ENCODE data around the gene SARM1. TPM values are rescaled to one million over a fixed set of nuclear protein-coding genes. Genes with fewer than 3 reads are reported as not detected.
"Not testable (repeated sequence)": the region's sequence is repeated elsewhere in the genome, so short reads cannot be mapped to it uniquely, and the experiment has no call there.

The SARM1 gene
- total RNA-seq (2014; rRNA removed; shearing (Covaris generic)), result 20.2 and 23.2 TPM in 2 replicates

DNA sequence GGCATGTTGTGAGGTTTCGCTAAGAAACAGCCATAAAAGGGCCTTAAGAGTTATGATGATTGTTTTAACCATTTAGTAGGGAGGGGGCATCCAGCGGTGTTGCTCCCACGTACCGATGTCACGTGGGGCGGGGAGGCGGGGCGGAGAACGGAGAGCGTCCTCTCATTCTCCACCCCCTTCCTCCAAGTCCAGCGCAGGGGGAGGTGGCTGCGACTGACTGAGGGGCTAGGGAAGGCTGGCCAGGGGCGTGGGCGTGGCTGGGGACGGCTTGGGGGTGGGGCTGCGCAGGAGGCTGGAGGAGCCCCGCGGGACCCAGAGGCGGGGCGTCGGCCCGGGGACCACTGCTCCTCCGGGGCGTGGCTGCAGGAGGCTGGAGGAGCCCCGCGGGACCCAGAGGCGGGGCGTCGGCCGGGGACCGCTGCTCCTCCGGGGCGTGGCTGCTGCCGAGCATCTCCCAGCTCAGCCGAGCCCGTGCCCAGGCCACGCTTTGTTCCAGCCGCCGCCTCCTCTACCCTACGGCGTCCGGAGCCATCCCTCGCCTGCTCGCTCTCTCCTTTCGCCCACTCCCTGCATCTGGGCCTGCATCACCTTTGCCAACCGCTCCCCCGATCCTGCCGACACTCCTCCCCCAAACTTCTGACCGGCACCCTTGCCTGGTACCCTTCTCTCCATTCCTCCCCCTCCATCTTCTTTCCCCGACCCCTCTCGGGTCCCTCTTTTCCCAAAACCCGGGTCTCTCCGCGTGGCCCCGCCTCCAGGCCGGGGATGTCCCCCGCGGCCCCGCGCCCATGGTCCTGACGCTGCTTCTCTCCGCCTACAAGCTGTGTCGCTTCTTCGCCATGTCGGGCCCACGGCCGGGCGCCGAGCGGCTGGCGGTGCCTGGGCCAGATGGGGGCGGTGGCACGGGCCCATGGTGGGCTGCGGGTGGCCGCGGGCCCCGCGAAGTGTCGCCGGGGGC is at the start of gene SARM1:
Gene SARM1 (plus strand): TSS at position 450 of the 958 bp plus-strand sequence. CDS start 339 bp downstream, at position 789.
- peak; percentile 83 for DNase-seq (ENCODE audit: low spot score)

DNA sequence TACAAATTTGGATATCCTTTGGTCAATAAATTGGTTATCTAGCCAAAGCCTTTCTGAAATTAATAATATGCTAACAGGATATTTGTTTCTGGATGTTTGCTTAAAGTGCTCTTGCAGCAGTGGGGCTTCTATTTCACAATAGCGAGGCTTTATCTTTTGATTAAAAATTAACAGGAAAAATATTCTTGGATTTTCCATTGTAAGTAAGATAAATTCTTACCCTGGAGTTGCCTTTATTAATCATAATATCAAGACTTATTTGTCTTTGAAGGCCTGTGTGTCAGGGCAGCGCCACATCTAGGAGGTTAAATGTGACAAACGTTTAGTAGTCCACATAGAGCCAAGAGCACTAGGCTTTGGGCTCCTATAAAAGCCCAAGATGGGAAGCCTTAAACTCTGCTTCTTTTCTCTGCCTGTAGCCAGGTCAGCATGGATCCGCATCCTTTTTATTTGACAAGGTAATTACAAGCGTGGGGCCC is 47.2 kb upstream of the SARM1 start:
- DNase-seq (ENCODE audit: low spot score), result no peak

DNA sequence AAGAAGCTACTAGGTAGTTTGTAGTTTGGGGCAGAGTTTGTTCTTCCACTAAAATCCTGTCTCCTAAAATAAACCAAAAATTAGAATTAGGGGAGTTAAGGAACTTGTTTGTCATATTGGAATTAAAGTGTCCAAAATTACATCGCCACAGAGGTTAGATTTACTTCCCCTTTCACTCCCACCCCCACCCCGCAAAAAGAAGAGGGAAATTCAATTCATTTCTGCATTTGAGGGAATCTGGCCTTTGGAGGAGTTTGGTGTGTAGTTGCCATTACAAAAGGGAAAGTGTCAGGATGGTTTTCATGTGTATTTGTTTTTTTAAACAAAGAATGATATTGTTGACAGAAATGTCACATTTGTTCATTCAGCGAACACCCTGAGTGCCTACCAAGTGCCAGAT is 46.7 kb upstream of the SARM1 start:
- DNase-seq (ENCODE audit: low spot score), result no peak

DNA sequence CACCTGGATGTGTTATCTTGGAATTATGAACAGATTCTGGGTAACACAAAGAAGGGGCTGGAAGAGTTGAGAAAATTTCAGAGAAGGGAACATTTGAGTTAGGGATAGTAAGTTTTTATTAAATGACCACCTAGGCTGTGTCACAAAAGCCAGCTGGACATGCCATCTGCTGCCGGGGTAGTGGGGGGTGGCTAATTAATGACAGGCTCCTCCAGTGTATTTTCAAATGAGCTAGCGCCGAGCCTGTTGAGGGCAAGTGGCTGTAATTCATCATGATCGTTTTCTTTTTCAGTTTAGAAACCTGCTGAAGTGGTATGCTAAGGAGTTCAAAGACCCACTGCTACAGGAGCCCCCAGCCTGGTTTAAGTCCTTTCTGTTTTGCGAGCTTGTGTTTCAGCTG is 46.3 kb upstream of the SARM1 start:
- DNase-seq (ENCODE audit: low spot score), result no peak

DNA sequence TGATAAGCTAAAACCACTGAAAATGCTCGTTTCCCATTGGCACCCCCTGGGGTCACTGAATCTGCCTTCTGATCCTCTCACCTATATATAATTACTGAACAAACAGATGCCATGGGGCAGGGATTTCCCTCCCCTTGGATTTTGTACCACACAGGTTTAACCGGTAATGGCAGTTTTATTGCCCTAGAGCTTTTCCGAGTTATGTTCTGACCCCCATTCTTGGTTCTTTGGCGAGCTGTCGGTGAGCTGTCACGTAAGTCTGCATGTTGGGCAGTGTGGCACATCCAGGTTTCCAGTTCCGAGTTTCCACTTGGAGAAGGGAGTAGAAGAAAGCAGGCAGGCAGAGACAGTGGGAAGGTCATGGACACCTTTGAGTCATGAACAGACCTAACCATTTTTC is 45.4 kb upstream of the SARM1 start:
- DNase-seq (ENCODE audit: low spot score), result no peak

DNA sequence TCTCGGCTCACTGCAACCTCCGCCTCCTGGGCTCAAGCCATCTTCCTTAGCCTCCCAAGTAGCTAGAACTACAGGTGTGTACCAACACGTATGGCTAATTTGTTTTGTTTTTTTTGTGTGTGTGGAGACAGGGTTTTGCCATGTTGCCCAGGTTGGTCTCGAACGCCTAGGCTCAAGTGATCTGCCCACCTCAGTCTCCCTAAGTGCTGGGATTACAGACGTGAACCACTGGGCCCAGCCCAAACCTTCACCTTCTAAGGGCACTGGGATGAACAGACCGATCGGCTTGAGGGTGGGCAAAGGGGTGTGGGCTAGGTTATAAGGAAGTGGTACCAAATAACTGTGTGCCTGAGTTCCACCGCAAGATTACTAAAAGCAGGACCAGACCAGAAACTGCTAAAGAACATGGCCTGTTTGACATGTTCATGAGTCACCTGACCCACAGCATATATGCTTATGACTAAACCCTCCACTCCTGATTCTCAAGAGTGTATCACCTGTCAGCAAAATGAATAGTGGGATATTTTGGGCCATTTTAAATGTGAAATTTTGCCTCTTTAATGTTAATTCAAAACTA is 44.4 kb upstream of the SARM1 start:
- no peak for DNase-seq (ENCODE audit: low spot score)

DNA sequence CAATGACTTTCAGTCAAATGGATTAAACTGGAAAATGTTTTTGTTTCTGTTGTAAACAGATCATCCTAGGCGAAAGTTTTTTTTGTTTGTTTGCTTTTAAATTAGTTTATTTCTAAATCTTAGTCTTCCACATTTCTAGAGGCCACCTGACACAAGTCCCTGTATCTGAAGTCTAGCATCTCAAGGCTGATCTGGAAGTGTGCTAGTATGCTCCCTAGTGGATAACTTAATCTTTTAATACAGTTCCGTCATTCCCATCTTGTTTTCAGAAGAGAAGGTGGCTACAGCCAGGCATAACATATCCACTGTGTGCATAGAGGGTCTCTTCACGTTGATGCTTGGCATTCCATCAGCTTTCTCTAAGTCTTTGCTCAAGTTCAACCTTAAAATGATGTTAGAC is 43.8 kb upstream of the SARM1 start:
- DNase-seq (ENCODE audit: low spot score), result no peak

DNA sequence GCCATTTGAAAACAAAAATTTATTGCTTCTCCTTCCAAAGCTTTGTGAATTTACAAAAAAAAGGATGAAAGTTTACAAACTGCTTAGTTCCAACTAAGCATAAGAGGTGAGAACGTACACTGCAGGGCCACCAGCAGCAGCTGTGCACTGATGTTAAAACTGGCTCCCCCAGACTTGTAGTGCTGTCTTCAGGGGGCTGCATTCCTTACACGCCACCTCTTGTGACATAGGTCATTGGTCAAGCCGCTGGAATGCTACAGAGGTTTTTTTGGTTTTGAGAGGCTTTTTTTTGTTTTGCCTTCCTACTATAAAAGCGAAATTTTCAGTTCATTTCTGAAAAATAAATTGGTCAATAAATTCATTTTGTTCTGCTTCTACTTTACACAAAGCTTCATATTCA is 43.2 kb upstream of the SARM1 start:
- DNase-seq (ENCODE audit: low spot score), result no peak

DNA sequence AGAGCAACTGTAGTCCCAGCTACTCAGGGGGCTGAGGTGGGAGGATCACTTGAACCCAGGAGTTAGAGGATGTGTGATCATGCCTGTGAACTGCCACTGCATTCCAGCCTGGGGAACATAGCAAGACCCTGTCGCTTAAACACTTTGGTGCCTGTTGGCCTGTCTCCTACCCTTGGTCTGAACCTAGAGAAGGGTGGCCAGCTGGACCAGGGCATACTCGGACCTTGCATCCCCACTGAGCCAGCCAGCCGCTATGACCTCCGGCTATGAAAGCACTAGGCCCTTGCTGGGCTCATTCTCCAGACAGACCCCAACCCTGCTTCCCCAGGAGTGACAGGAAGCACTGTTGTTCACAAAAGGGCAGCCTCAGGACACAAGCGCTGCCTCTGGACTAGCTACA is 40.8 kb upstream of the SARM1 start:
- no peak for DNase-seq (ENCODE audit: low spot score)

DNA sequence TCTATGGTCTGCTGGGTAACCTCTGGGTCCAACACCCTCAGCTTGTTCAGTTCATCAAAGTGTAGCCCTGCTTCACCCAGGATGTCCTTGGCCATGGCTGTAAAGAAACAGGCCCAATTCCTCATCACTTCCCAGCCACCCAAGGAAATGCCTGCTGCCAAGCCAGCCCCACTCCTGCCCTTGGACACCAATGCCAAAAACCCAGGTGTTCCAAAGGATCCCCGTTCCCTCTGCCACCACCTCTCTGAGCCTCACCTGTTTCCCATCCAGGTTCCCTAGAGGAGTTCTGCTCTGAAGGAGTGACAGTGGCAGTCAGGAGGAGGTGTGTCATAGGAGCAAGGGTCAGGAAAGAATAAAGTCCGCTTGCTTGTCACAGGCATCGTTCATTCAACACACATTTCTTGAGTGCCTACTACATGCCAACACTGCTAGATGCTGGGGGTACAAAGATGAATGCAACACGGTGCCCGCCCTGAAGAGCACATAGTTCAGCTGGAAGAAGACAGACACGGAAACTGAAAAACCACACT is 39.5 kb upstream of the SARM1 start:
- DNase-seq (ENCODE audit: low spot score), result no peak

DNA sequence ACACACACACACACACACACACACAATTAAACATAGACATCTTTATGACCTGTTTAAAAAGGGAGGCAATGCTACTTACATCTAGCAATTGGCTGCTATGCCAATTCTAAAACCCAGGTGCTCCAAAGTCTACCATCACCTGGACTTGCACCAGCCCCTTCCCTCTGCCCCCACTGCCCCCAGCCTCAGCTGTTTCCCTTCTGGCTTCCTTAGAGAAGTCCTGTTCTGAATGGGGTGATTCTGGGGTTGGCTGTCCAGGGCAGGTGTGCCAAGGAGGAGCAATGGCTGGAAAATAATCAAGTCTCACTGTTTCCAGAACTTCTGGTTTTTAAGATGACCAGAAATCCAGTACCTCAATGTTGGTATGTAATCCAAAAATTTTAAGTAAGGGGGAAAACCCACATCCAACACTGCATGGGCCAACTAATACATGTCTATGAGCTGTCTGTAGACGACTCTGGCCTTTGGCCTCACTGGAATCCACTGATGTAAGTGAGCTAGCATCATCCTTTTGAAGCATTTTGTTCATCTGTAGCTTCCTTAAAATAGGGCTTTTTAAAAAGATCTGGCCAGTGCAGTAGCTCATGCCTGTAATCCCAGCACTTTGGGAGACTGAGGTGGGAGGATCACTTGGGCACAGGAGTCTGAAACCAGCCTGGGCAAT is 38.3 kb upstream of the SARM1 start:
- no peak for DNase-seq (ENCODE audit: low spot score)

DNA sequence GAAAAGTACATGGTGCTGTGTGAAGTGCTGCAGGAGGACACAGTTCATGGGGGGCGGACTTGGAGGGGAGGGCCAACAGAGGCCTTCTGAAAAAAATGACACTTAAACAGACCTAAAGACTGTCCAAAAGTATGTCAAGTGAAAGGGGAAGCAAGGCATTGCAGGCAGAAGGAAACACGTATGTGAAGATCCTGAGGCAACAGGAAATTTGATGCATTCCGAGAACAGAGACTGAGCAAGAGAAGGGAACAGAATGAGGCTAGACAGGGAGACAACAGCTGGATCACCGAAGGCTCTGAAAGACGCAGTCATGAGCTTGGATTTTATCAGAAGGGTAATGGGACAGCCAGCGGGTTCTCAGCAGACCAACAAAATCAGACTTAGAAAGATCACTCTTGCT is 37.3 kb upstream of the SARM1 start:
- no peak for DNase-seq (ENCODE audit: low spot score)

DNA sequence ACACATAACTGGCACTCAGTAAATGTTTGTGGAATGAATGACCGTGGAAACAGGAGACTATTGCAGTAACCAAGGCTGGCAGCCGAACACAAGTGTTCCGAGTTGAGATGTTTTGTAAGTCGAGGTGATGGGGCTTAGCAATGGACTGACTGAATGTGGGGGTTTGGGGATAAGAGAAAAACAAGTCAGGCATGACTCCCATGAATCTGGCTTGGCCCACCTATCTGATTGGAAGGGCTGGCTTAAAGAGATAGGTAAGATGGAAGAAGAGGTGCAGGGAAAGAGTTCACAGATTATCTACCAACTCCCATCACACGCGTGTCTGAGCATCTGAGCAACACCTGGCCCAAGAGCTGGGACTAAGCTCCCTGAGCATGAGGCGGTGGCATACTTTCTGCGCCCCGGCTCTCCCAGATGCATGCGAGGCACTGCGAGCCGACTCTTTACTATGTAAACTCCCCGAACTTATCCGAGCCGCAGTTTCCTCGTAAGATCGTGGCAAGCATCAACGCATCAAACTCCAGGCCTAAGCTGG is 36.8 kb upstream of the SARM1 start:
- DNase-seq (ENCODE audit: low spot score), result no peak

DNA sequence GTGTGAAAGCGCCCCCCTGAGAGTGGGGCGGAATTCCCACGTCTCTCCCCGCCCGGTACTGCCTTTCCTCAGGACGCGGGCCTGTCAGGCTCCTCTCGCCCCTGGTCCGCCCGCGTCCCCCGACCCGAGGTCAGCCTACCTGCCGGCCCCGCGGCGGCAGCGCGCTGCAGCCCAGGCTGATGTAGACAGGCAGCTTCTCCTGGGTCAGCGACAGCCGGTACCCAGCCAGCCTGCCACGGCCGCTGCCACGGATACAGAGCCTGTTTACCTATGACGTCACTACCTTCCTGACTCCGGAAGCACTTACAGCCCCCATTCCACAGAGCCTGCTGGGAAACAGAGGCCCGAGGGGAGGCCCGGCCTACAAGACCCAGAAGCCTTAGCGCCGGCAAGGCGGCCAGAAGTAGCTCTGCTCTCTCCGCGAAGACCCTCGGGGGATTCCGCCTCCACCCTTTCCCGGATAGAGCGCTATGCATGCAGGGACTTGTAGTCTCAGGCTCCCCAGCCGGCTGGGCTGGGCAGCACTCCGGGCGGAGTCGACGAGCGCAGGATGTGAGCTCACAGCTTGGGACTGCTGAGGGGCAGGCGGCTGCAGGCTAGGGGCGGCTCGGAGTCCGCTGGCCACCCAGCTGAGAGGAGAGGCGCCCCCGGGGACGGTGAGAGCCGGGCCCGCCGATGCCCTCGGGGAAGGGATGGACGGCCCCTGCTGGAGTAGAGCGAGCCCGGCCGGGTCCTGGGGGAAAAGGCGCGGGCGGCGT is 36.1 kb upstream of the SARM1 start, which contains the start of the genes IFT20 and TNFAIP1:
Gene IFT20 (minus strand): TSS at position 272 of the 758 bp plus-strand sequence. CDS start 3,487 bp downstream, outside the sequence.
Gene TNFAIP1 (plus strand): TSS at position 561 of the 758 bp plus-strand sequence. CDS start 3,761 bp downstream, outside the sequence.
- peak; percentile 99 for DNase-seq (ENCODE audit: low spot score)

DNA sequence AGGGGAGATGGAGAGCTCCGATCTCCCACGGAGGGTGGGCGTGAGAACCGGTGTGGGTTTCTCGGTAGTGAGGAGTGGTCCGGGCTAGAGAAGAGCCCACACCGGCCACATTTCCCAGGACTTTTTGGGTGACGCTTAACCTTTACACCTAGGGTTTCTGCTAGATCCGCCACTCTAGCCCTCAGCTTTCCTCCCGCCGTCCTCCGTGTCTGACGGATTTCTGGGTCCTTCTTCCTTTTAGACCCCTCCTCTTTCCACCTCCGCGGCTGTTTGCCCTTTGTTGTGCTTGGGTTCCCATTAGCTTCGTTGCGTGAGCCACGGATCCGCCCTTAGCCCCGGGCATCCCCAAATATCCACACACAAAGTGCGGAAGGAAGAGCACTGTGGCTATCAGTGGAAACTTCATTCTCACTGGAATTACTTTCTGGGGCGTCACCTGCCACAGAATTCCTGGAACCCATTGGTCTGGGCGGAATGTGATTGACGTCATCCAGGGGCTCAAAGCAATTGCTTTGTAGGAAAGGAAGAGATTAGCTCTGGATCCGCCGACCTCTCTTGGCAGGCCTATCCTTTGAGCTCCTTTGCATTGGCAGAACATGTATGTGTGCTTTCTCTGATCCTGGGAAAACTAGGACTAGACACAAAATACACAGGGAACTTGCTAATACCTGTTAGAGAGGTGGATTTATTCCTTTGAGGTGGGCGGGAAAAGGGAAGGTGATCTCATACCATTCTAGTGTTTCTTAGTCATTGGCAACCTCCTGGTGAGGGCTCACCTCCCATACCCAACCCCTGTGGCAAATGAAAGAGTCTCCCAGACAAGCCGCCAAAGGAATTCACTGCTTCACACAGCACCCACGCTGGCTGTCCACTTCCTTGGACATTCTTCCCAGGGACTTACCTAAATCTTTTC is 35.3 kb upstream of the SARM1 start:
- DNase-seq (ENCODE audit: low spot score), result peak; percentile 93

DNA sequence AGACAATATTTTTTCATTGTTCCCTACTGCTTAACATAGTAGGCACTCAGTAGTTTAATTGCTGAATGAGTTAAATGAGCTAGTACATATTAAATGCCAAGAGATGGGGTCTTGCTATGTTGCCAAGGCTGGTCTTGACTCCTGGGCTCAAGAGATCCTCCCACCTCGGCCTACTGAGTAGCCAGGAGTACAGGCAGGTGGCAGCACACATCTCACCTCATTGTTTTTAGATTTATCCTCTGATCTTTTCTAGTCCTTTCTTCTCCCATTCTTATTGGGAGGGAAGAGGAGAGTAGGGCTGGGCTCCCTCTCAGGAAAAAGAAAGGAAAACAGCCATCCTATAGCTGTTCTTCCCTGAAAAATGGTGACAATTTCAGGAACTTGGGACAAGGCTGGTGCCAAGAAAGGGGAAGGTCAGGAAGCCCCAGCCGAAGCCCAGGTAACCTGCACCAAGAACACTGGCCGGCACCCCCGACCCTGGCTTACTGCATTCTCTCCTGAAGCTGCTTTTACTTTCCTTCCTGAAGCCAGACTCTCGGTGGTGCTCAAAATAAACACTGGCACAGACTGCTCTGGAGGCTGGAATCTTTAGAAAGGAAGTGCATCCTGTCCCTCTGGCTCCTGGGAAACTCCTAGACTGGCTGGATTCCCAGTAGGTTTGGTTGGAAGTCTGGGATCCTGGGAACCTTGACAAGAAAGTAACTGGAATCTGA is 33.3 kb upstream of the SARM1 start:
- DNase-seq (ENCODE audit: low spot score), result peak; percentile 95

DNA sequence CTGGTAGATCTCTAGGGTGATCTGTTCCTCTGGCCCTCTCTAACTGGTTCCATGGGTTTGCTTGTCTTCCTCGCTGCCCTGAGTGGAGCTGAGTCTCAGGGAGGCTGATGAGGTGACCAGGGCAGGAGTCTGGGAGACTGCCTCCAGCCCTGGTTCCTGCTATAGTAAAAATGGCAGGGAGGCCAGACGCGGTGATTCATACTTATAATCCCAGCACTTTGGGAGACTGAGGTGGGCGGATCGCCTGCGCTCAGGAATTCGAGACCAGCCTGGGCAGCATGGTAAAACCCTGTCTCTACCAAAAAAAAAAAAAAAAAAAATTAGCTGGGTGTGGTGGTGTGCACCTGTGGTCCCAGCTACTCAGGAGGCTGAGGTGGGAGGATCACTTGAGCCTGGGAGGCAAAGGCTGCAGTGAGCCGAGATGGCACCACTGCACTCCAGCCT is 32.7 kb upstream of the SARM1 start:
- not testable (repeated sequence) for DNase-seq (ENCODE audit: low spot score)

DNA sequence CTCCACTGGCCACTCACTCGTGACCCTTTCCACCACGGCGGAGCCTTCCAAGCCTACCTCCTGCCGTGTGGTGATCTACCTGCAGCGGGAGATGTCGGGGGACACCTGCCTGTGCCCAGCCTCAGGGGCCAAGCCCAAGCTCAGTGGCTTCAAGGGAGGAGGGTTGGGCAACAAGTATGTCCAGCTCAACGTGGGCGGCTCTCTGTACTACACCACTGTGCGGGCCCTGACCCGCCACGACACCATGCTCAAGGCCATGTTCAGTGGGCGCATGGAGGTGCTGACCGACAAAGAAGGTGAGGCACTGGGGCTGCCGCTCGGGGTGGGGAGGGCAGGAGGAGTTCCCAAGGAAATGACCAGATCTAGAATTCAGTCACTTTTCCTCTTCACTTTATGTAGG is 32.1 kb upstream of the SARM1 start:
- no peak for DNase-seq (ENCODE audit: low spot score)

DNA sequence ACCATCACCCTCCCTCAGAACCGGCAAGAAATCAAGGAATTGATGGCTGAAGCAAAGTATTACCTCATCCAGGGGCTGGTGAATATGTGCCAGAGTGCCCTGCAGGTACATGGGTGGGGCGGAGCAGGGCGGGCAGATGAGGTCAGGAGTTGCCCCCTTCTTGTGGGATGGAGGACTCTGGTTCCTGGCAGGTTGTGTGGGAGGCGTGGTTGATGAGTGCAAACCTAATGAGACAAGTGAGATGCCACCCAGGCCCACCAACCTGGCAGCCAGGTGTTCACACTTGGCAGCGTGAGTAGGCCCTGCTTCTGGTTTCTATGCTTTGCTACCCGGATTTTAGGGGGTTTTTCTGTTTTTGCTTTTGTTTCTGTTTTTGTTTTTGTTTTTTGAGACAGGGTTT is 31.1 kb upstream of the SARM1 start:
- DNase-seq (ENCODE audit: low spot score), result no peak

Data from A172 (cell line).